ENCODE results near the gene CYSTM1. TPM values are rescaled to one million over a fixed set of nuclear protein-coding genes. Genes with fewer than 3 reads are reported as not detected.

The CYSTM1 gene
- total and polyA plus RNA-seq, 7 donors: 193 to 601 (median 297) TPM

- DNase-seq (no peak), ATAC-seq (peak in 1 of 4 donors; percentile 2)
- H3K27ac ChIP-seq: peak overlapping the region; percentile 88
- no peaks in the 10 kb centered on the region for H3K9me3 ChIP-seq
- peaks cover 51% of the 10 kb centered on the region for H3K4me1 ChIP-seq
- no peak for TF ChIP-seq CTCF (IDR thresholded peaks at IDR 0.05)
- intact Hi-C loops (cut with DNase I): no loop called here
- peaks cover 0 to 11% of the 10 kb centered on the region in 2 donors for H3K36me3 ChIP-seq (ENCODE audit: insufficient read depth in 1 of 2, low read depth in 1 of 2)
- no peak overlapping the region for H3K4me3 ChIP-seq
- 91 to 94% (median 94%) methylated on average over 10 of the region's 10 CpGs for WGBS, 3 donors
- no peaks in the 10 kb centered on the region for H3K27me3 ChIP-seq (ENCODE audit: insufficient read depth in 3 of 3, low read length in 2 of 3)
These were observed 77.6 kb downstream of the CYSTM1 start for GRCh38 chr5:140252470-140253126.

GRCh38 chr5:140253985-140254384 lies 79.0 kb downstream of the CYSTM1 start:
- Histone ChIP-seq H3K36me3 (ENCODE audit: insufficient read depth in 1 of 2, low read depth in 1 of 2) (peaks cover 0 to 11% of the 10 kb centered on the region in 2 donors), H3K4me3 (no peak overlapping the region), H3K9me3 (no peaks in the 10 kb centered on the region), H3K27ac (peak overlapping the region; percentile 50), H3K27me3 (ENCODE audit: insufficient read depth in 3 of 3, low read length in 2 of 3) (no peaks in the 10 kb centered on the region), H3K4me1 (peaks cover 48% of the 10 kb centered on the region)
- no peak for ATAC-seq
- intact Hi-C loops (cut with DNase I): no loop called here
- no peak for TF ChIP-seq CTCF (IDR thresholded peaks at IDR 0.05)
- WGBS, 3 donors: 56 to 62% (median 60%) methylated on average over 4 of the region's 4 CpGs
- DNase-seq: no peak

- Histone ChIP-seq H3K4me1 (peaks cover 41% of the 10 kb centered on the region), H3K9me3 (no peaks in the 10 kb centered on the region), H3K36me3 (ENCODE audit: insufficient read depth in 1 of 2, low read depth in 1 of 2) (peaks cover 0 to 3% of the 10 kb centered on the region in 2 donors), H3K27ac (peak overlapping the region; percentile 10), H3K4me3 (no peak overlapping the region), H3K27me3 (ENCODE audit: insufficient read depth in 3 of 3, low read length in 2 of 3) (no peaks in the 10 kb centered on the region)
- TF ChIP-seq CTCF (IDR thresholded peaks at IDR 0.05): no peak
- intact Hi-C loops (cut with DNase I): no loop called here
- 81 to 91% (median 89%) methylated on average over 4 of the region's 4 CpGs for WGBS, 3 donors
- DNase-seq (no peak), ATAC-seq (no peak)
These were observed 80.6 kb downstream of the CYSTM1 start for GRCh38 chr5:140255460-140256157.

- no peak overlapping the region for H3K4me3 ChIP-seq
- DNase-seq: no peak
- no peak overlapping the region for H3K27ac ChIP-seq
- 95 to 97% (median 96%) methylated on average over 6 of the region's 6 CpGs for WGBS, 3 donors
- H3K27me3 ChIP-seq (ENCODE audit: insufficient read depth in 3 of 3, low read length in 2 of 3): no peaks in the 10 kb centered on the region
- intact Hi-C loops (cut with DNase I): no loop called here
- TF ChIP-seq CTCF (IDR thresholded peaks at IDR 0.05): no peak
- H3K36me3 ChIP-seq (ENCODE audit: insufficient read depth in 1 of 2, low read depth in 1 of 2): no peaks in the 10 kb centered on the region
- peaks cover 41% of the 10 kb centered on the region for H3K4me1 ChIP-seq
- no peaks in the 10 kb centered on the region for H3K9me3 ChIP-seq
- ATAC-seq: no peak
These were observed 81.7 kb downstream of the CYSTM1 start for GRCh38 chr5:140256726-140257125.
